GM12801 (cell line): ENCODE measurements around the gene CAST.

Source experiments
- TF ChIP-seq, protein P1 (sequence below): IDR thresholded peaks from one replicate; pipeline ENCODE4 v1.5.1; 2011; ENCODE audit warnings: control low read depth; ENCODE audit not compliant: insufficient read length; ENCODE audit errors: extremely low read depth

The CAST gene

DNA sequence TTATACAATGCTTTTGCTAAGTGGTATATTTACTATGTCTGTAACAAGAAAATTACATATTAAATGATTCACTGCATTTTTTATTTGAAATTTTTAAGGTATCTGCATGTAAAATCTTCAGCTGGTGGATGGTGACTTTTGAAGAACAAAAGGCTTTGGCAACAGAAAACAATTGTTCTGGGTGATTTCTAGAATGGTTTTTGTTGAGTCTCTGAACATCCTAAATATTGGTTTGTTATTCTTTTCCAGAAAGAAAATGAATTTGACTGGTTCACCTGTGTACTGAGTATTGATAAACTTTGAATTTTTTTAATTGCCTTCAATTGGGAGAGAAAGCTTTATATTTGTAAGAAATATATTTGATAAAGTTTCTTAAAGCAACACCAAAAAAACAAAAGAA, 110.4 kb downstream of the CAST start:
- TF ChIP-seq, protein P1, sequence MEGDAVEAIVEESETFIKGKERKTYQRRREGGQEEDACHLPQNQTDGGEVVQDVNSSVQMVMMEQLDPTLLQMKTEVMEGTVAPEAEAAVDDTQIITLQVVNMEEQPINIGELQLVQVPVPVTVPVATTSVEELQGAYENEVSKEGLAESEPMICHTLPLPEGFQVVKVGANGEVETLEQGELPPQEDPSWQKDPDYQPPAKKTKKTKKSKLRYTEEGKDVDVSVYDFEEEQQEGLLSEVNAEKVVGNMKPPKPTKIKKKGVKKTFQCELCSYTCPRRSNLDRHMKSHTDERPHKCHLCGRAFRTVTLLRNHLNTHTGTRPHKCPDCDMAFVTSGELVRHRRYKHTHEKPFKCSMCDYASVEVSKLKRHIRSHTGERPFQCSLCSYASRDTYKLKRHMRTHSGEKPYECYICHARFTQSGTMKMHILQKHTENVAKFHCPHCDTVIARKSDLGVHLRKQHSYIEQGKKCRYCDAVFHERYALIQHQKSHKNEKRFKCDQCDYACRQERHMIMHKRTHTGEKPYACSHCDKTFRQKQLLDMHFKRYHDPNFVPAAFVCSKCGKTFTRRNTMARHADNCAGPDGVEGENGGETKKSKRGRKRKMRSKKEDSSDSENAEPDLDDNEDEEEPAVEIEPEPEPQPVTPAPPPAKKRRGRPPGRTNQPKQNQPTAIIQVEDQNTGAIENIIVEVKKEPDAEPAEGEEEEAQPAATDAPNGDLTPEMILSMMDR: no peak

DNA sequence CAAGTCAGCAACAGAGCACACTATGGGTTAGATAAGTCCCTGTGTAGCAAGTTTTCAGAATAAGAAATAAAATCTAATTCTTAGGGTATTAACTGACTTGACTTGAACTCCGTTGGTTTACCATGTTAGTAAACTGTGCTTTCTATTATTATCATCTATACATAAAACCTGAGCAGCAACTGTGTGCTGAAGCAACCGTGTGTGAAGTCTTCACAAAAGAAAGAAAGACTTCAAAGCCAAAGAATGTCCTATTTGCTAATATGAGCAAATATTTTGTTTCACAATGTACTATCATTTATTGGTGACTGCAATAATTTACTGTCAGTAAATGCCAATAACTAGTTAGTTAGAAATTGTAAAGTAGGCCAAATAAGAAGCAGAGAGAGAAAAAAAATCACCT, 112.9 kb downstream of the CAST start:
- TF ChIP-seq, protein P1: no peak

- TF ChIP-seq, protein P1: no peak
These were observed 113.5 kb downstream of the CAST start for GRCh38 chr5:96775689-96776088.

GRCh38 chr5:96776621-96777020, 114.4 kb downstream of the CAST start:
- TF ChIP-seq, protein P1: no peak

GRCh38 chr5:96778409-96778808, 116.2 kb downstream of the CAST start:
- TF ChIP-seq, protein P1: no peak

GRCh38 chr5:96780626-96781025, 118.5 kb downstream of the CAST start:
- TF ChIP-seq, protein P1: no peak

DNA sequence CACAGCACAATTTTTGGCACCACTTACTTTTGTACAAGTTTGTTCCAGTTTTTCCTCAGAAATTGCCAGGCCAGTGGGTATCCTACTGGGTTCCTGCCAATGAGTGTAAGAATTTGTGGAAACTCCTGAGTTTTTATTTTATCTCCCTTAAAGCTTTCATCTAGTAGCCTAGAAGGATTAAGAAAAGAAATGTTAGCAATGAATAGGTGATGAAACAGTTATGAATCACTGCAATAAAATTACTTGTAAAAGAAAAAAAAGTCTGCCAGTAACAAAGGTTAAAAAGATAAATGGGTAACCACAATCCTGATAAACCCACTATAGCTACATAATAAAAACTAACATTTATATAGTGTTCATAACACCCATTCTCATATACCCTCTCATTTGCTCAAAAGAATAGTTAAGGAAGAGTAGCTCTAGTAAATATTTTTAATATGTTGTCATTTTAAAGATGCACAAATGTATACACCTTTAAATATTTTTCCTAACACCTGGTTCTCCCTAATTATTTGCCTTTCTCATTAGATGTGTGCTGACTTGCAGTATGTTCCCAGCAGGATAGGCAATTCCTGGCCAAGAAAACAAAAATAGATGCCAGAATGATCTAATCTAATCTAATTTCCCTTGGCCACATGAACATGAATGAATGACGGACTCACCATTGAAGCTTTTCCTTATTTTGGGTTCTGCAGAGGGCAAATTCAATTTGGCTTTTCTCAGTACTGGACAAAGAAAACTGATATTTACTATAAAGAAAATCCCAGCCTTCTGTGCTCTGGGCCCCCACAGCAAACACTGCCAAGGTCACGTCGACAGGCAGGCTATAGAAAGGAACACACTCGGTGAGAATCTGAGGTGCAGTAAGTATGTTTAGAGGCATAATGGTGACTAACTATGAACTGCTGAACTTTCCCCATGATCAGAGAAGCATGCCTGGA, 119.1 kb downstream of the CAST start:
- TF ChIP-seq, protein P1: no peak
